CD14-positive monocyte (primary cell): ENCODE results near the gene CPAMD8. TPM values are rescaled to one million over a fixed set of nuclear protein-coding genes. Genes with fewer than 3 reads are reported as not detected.

Source experiments
- DNase-seq, 3 donors: peaks; one replicate each; pipeline ENCODE4 v3.0.0-alpha.2; 2011 to 2022
- H2AFZ ChIP-seq: 2 replicates; pipeline ENCODE4 v1.6.0; 2012; ENCODE audit warnings: mild to moderate bottlenecking, low read depth, low read length, inconsistent platforms; ENCODE audit not compliant: insufficient read depth, poor library complexity, severe bottlenecking
- H3K27ac ChIP-seq, 2 donors: 1 replicate in 1 of 2; 2 replicates in 1 of 2; pipeline ENCODE4 v1.5.1; 2012 to 2013; ENCODE audit warnings: low read length in 2 of 2, control low read depth in 1 of 2, inconsistent platforms in 1 of 2, low read depth in 1 of 2, mild to moderate bottlenecking in 1 of 2
- H3K27me3 ChIP-seq, 2 donors: one replicate each; pipeline versions ENCODE4 v1.6.0 to v1.6.1; 2011 to 2013; ENCODE audit warnings: low read length in 2 of 2; ENCODE audit not compliant: control insufficient read depth in 2 of 2, insufficient read depth in 2 of 2
- H3K36me3 ChIP-seq, 2 donors: replicated peaks in 1 of 2; 1 replicate in 1 of 2; 2 replicates in 1 of 2; pipeline versions ENCODE4 v1.5.1 to v1.6.1; 2012 to 2013; ENCODE audit warnings: low read length in 2 of 2, control low read depth in 1 of 2, inconsistent platforms in 1 of 2, mild to moderate bottlenecking in 1 of 2; ENCODE audit not compliant: insufficient read depth in 2 of 2, control insufficient read depth in 1 of 2
- H3K4me1 ChIP-seq, 2 donors: 1 replicate in 1 of 2; 2 replicates in 1 of 2; pipeline versions ENCODE4 v1.5.1 to v1.6.1; 2012 to 2013; ENCODE audit warnings: low read length in 2 of 2, control low read depth in 1 of 2, inconsistent platforms in 1 of 2, mild to moderate bottlenecking in 1 of 2, moderate library complexity in 1 of 2; ENCODE audit not compliant: insufficient read depth in 2 of 2, control insufficient read depth in 1 of 2
- H3K4me2 ChIP-seq: replicated peaks from 2 replicates; pipeline ENCODE3; 2012; ENCODE audit warnings: low read length, moderate library complexity, mild to moderate bottlenecking; ENCODE audit not compliant: poor library complexity, severe bottlenecking; ENCODE audit errors: extremely low read depth
- H3K4me3 ChIP-seq, 3 experiments: fragments of 200-600 bp in 1 of 3; sonication (generic) in 1 of 3; replicated peaks in 1 of 3; 1 replicate in 2 of 3; 2 replicates in 1 of 3; pipeline ENCODE4 v1.5.1; 2011 to 2013; ENCODE audit warnings: low read length in 3 of 3, mild to moderate bottlenecking in 3 of 3, control low read depth in 2 of 3, low read depth in 2 of 3, inconsistent platforms in 1 of 3, moderate library complexity in 1 of 3
- H3K79me2 ChIP-seq: 2 replicates; pipeline ENCODE4 v1.6.0; 2012; ENCODE audit warnings: mild to moderate bottlenecking, control low read depth, inconsistent platforms, low read length, moderate library complexity; ENCODE audit not compliant: insufficient read depth
- H3K9ac ChIP-seq: 2 replicates; pipeline ENCODE4 v1.6.0; 2017; ENCODE audit warnings: low read length, mild to moderate bottlenecking; ENCODE audit not compliant: insufficient read depth, poor library complexity, severe bottlenecking
- H3K9me3 ChIP-seq, 2 donors: replicated peaks in 1 of 2; 1 replicate in 1 of 2; 2 replicates in 1 of 2; pipeline versions ENCODE4 v1.5.1 to v1.6.1; 2012 to 2013; ENCODE audit warnings: low read length in 2 of 2, control low read depth in 1 of 2; ENCODE audit not compliant: control insufficient read depth in 1 of 2, insufficient read depth in 1 of 2
- H4K20me1 ChIP-seq: 2 replicates; pipeline ENCODE4 v1.6.0; 2012; ENCODE audit warnings: mild to moderate bottlenecking, low read length, control low read depth, moderate library complexity; ENCODE audit not compliant: insufficient read depth
- H3K27ac Mint-ChIP-seq, 7 donors: one replicate each; pipeline ENCODE4 v1.8.0; 2020; ENCODE audit warnings: mild to moderate bottlenecking in 7 of 7, mixed read lengths in 7 of 7, moderate library complexity in 6 of 7, inconsistent platforms in 2 of 7
- H3K27me3 Mint-ChIP-seq, 3 donors: one replicate each; pipeline ENCODE4 v1.8.0; 2021 to 2022; ENCODE audit warnings: low read depth in 3 of 3, mild to moderate bottlenecking in 3 of 3, mixed read lengths in 3 of 3, moderate library complexity in 3 of 3, inconsistent platforms in 1 of 3
- H3K36me3 Mint-ChIP-seq, 2 donors: one replicate each; pipeline ENCODE4 v1.8.0; 2020; ENCODE audit warnings: mixed read lengths in 2 of 2, inconsistent platforms in 1 of 2, mild to moderate bottlenecking in 1 of 2
- H3K4me1 Mint-ChIP-seq: one replicate; pipeline ENCODE4 v1.8.0; 2020; ENCODE audit warnings: mild to moderate bottlenecking, mixed read lengths
- H3K4me3 Mint-ChIP-seq, 2 donors: one replicate each; pipeline ENCODE4 v1.8.0; 2020; ENCODE audit warnings: mild to moderate bottlenecking in 2 of 2, mixed read lengths in 2 of 2, moderate library complexity in 1 of 2
- H3K9me3 Mint-ChIP-seq, 7 donors: one replicate each; pipeline ENCODE4 v1.8.0; 2020 to 2022; ENCODE audit warnings: mixed read lengths in 7 of 7, mild to moderate bottlenecking in 6 of 7, moderate library complexity in 6 of 7, inconsistent platforms in 2 of 7
- WGBS: methylation state at CpG from one replicate; pipeline ENCODE4 v1.1.5; 2013; ENCODE audit warnings: missing lambda C conversion rate; ENCODE audit not compliant: insufficient coverage; 5-methylcytosine and 5-hydroxymethylcytosine counted together
- intact Hi-C, 2 donors: fragments of 100-400 bp; cut with micrococcal nuclease; formaldehyde crosslinking; loops; one replicate each; pipeline versions ENCODE4 v1.15.0 to v1.15.1; 2023
- polyA plus RNA-seq, 3 donors: library from polyadenylated mRNA; depleted of rRNA in 1 of 3; unstranded in 2 of 3; stranded (reverse) in 1 of 3; fragments of 300-500 nt in 2 of 3; fragments of >200 nt in 1 of 3; fragmentation: Illumina TruSeq in 2 of 3; gene quantifications; 1 replicate in 2 of 3; 2 replicates in 1 of 3; pipeline ENCODE4 v1.2.3, GENCODE V29; 2012 to 2021
- TF ChIP-seq, protein P1 (sequence below): fragments of 200-600 bp; IDR thresholded peaks from one replicate; pipeline ENCODE4 v1.8.0; 2022; ENCODE audit warnings: antibody characterized with exemption, mild to moderate bottlenecking

Gene CPAMD8
- polyA plus RNA-seq, 3 donors: 5.1 to 53.4 (median 5.4) TPM

- H3K27me3 Mint-ChIP-seq: peaks cover 9 to 19% (median 9%) of the 10 kb centered on the region in 3 donors
- 98% methylated on average over 10 of the region's 10 CpGs for WGBS
- peaks cover 0 to 5% of the 10 kb centered on the region in 2 donors for H3K36me3 Mint-ChIP-seq
- H3K9me3 Mint-ChIP-seq: peaks cover 22 to 58% (median 45%) of the 10 kb centered on the region in 7 donors
- H3K9me3 ChIP-seq: peaks cover 22 to 23% of the 10 kb centered on the region in 2 donors
- TF ChIP-seq, protein P1, sequence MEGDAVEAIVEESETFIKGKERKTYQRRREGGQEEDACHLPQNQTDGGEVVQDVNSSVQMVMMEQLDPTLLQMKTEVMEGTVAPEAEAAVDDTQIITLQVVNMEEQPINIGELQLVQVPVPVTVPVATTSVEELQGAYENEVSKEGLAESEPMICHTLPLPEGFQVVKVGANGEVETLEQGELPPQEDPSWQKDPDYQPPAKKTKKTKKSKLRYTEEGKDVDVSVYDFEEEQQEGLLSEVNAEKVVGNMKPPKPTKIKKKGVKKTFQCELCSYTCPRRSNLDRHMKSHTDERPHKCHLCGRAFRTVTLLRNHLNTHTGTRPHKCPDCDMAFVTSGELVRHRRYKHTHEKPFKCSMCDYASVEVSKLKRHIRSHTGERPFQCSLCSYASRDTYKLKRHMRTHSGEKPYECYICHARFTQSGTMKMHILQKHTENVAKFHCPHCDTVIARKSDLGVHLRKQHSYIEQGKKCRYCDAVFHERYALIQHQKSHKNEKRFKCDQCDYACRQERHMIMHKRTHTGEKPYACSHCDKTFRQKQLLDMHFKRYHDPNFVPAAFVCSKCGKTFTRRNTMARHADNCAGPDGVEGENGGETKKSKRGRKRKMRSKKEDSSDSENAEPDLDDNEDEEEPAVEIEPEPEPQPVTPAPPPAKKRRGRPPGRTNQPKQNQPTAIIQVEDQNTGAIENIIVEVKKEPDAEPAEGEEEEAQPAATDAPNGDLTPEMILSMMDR: no peak
- H3K36me3 ChIP-seq: no peaks in the 10 kb centered on the region
- H4K20me1 ChIP-seq: no peaks in the 10 kb centered on the region
- H3K79me2 ChIP-seq: no peaks in the 10 kb centered on the region
- H3K27me3 ChIP-seq: no peaks in the 10 kb centered on the region
- H3K4me1 Mint-ChIP-seq: no peaks in the 10 kb centered on the region
- no peak overlapping the region for H3K4me2 ChIP-seq
- no peaks in the 10 kb centered on the region for H3K4me1 ChIP-seq
- intact Hi-C loops: no loop called here
- no peak overlapping the region for H3K4me3 ChIP-seq
- H3K27ac ChIP-seq: no peak overlapping the region
- DNase-seq: no peak
- no peak overlapping the region for H3K9ac ChIP-seq
- no peak overlapping the region for H2AFZ ChIP-seq
- H3K4me3 Mint-ChIP-seq: no peak overlapping the region
- peak overlapping the region in 1 of 7 donors; percentile 85 for H3K27ac Mint-ChIP-seq
Observed at GRCh38 chr19:16928916-16929315, 97.7 kb downstream of the CPAMD8 start.

GRCh38 chr19:16928351-16928750 lies 98.3 kb downstream of the CPAMD8 start:
- peaks cover 9 to 17% (median 9%) of the 10 kb centered on the region in 3 donors for H3K27me3 Mint-ChIP-seq
- H4K20me1 ChIP-seq: no peaks in the 10 kb centered on the region
- no peak overlapping the region for H3K9ac ChIP-seq
- TF ChIP-seq, protein P1: no peak
- intact Hi-C loops: no loop called here
- no peaks in the 10 kb centered on the region for H3K27me3 ChIP-seq
- H3K36me3 ChIP-seq: no peaks in the 10 kb centered on the region
- no peak overlapping the region for H2AFZ ChIP-seq
- H3K4me1 Mint-ChIP-seq: no peaks in the 10 kb centered on the region
- H3K9me3 Mint-ChIP-seq: peaks cover 19 to 52% (median 42%) of the 10 kb centered on the region in 7 donors
- H3K4me3 Mint-ChIP-seq: no peak overlapping the region
- no peak overlapping the region for H3K27ac ChIP-seq
- peaks cover 0 to 4% of the 10 kb centered on the region in 2 donors for H3K36me3 Mint-ChIP-seq
- no CpG with 5 or more reads among the region's 2 CpGs for WGBS
- no peaks in the 10 kb centered on the region for H3K79me2 ChIP-seq
- peaks cover 17 to 22% of the 10 kb centered on the region in 2 donors for H3K9me3 ChIP-seq
- no peak for DNase-seq
- H3K27ac Mint-ChIP-seq: peak overlapping the region in 1 of 7 donors; percentile 85
- no peaks in the 10 kb centered on the region for H3K4me1 ChIP-seq
- H3K4me3 ChIP-seq: no peak overlapping the region
- no peak overlapping the region for H3K4me2 ChIP-seq
